C4-2B (cell line): ENCODE data around the gene GCK.

ENCODE experiments used
- ZFX ChIP-seq: fragments of 450-650 bp; IDR thresholded peaks from 2 replicates; pipeline ENCODE4 v1.6.1; 2017
- TF ChIP-seq, protein P1 (sequence below): fragments of 450-650 bp; conservative IDR thresholded peaks from 2 replicates; pipeline ENCODE4 v1.5.1; 2017; ENCODE audit warnings: mild to moderate bottlenecking

DNA sequence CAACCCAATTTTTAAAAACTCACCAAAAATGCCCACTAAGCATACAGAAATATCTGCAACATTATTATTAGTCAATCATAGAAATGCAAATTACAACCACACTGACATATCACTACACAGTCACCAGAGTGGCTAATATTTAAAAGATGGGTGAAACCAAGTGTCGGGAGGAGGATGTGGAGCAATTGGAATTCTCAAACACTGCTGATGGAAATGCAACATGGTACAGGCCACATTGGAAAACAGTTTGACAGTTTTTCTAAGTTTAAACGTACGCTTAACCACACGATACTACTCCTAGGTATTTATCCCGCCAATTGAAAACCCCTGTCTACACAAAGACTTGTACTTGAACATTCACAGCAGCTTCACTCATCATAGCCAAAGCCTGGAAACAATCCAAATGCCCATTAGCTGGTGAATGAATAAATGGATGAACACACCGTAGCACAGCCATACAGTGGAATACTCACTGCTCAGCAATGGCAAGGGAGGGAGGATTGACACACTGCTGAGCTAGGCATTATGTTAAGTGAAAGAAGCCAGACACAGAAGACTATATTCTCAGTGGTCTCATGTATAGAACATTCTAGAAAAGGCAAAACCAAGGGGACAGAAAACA is 16.3 kb downstream of the GCK start:
- TF ChIP-seq, protein P1, sequence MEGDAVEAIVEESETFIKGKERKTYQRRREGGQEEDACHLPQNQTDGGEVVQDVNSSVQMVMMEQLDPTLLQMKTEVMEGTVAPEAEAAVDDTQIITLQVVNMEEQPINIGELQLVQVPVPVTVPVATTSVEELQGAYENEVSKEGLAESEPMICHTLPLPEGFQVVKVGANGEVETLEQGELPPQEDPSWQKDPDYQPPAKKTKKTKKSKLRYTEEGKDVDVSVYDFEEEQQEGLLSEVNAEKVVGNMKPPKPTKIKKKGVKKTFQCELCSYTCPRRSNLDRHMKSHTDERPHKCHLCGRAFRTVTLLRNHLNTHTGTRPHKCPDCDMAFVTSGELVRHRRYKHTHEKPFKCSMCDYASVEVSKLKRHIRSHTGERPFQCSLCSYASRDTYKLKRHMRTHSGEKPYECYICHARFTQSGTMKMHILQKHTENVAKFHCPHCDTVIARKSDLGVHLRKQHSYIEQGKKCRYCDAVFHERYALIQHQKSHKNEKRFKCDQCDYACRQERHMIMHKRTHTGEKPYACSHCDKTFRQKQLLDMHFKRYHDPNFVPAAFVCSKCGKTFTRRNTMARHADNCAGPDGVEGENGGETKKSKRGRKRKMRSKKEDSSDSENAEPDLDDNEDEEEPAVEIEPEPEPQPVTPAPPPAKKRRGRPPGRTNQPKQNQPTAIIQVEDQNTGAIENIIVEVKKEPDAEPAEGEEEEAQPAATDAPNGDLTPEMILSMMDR = no peak
- TF ChIP-seq ZFX = no peak
